ENCODE results near the gene CHN1.

The CHN1 gene

GRCh38 chr2:174766271-174766670 lies 238.9 kb downstream of the CHN1 start:
- TF ChIP-seq, protein P1, sequence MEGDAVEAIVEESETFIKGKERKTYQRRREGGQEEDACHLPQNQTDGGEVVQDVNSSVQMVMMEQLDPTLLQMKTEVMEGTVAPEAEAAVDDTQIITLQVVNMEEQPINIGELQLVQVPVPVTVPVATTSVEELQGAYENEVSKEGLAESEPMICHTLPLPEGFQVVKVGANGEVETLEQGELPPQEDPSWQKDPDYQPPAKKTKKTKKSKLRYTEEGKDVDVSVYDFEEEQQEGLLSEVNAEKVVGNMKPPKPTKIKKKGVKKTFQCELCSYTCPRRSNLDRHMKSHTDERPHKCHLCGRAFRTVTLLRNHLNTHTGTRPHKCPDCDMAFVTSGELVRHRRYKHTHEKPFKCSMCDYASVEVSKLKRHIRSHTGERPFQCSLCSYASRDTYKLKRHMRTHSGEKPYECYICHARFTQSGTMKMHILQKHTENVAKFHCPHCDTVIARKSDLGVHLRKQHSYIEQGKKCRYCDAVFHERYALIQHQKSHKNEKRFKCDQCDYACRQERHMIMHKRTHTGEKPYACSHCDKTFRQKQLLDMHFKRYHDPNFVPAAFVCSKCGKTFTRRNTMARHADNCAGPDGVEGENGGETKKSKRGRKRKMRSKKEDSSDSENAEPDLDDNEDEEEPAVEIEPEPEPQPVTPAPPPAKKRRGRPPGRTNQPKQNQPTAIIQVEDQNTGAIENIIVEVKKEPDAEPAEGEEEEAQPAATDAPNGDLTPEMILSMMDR (conservative IDR thresholded peaks at IDR 0.05), result no peak
- no peak overlapping the region for H3K27ac ChIP-seq

DNA sequence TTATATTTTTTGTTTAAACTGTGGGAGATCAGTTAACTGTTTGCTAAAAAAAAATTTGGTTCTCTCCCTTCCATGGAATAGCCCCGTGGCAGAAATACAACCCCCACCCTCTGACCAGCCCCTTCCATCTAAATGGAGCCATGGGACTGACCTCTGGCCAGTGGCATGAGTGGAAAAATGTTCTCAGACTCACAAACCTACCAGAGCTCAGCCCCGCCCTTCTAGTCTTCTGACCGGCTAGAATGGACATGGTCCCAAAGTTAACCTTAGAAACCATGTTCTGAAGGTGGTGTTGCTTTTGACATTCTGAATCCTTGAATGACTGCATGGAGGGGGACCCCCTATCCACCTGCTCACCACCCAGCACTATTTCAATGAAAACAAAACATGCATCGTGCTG lies 239.6 kb downstream of the CHN1 start:
- TF ChIP-seq, protein P1 (conservative IDR thresholded peaks at IDR 0.05), result no peak
- H3K27ac ChIP-seq, result no peak overlapping the region

- H3K27ac ChIP-seq, result no peak within 1 kb of the TSS; the same call in 1 of the 2 replicates
- TF ChIP-seq, protein P1 (conservative IDR thresholded peaks at IDR 0.05), result no peak
Measured at GRCh38 chr2:174764280-174765255, 240.6 kb downstream of the CHN1 start, which contains the start of gene CHRNA1. CHRNA1 (minus strand) TSS chr2:174764472; CDS start chr2:174764394, 78 bp downstream.

- no peak overlapping the region for H3K27ac ChIP-seq
- TF ChIP-seq, protein P1 (conservative IDR thresholded peaks at IDR 0.05), result no peak
Measured at GRCh38 chr2:174763780-174764179, 241.4 kb downstream of the CHN1 start.

DNA sequence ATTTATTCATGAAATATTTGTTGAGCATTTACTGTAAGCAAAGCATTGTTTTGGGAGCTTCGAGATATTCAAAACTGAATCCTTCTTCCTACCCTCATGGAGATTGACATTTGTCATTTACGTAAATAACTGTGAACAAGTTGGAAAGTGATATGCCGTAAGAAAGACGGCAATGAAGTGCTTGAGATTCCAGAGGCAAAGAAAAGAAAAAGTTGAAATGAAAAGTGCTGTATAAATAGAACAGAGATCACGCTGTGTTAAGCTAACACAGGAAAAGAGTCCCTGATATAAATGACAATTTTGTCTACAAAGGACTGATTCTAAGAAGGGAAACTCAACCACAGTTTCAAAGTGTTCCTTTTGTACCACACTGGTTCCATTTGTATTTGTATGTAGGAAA lies 242.7 kb downstream of the CHN1 start:
- no peak overlapping the region; the same call in 1 of the 2 replicates for H3K27ac ChIP-seq
- TF ChIP-seq, protein P1 (conservative IDR thresholded peaks at IDR 0.05), result no peak

GRCh38 chr2:174761837-174762236 lies 243.3 kb downstream of the CHN1 start:
- H3K27ac ChIP-seq, result no peak overlapping the region
- TF ChIP-seq, protein P1 (conservative IDR thresholded peaks at IDR 0.05), result no peak

- TF ChIP-seq, protein P1 (conservative IDR thresholded peaks at IDR 0.05), result no peak
- H3K27ac ChIP-seq, result no peak overlapping the region
Measured at GRCh38 chr2:174760845-174761473, 244.2 kb downstream of the CHN1 start.

All from VCaP (cell line).